RWPE1 (cell line): ENCODE results near the gene PARS2.

Source experiments
- CTCF ChIA-PET: fragments of 350-600 bp; sonication (Branson Sonifier 250); formaldehyde crosslinking; extraction: SDS; loops from one replicate; lab custom pipeline; 2021; lab: Yijun Ruan, JAX
- POLR2A ChIA-PET: fragments of 400-600 bp; formaldehyde crosslinking; extraction: SDS; loops from one replicate; lab custom pipeline; 2020; ENCODE audit warnings: antibody characterized with exemption; ENCODE audit not compliant: low non-redundant PET; lab: Yijun Ruan, JAX
- DNase-seq: peaks from one replicate; pipeline ENCODE4 v3.0.0; 2012; ENCODE audit warnings: low spot score
- H3K27ac ChIP-seq: fragments of 450-650 bp; 2 replicates; pipeline ENCODE4 v1.5.1; 2017
- TF ChIP-seq, protein P1 (sequence below): fragments of 450-650 bp; conservative IDR thresholded peaks from 2 replicates; pipeline ENCODE4 v1.5.1; 2017; ENCODE audit warnings: low read depth, mild to moderate bottlenecking

PARS2 gene

DNA sequence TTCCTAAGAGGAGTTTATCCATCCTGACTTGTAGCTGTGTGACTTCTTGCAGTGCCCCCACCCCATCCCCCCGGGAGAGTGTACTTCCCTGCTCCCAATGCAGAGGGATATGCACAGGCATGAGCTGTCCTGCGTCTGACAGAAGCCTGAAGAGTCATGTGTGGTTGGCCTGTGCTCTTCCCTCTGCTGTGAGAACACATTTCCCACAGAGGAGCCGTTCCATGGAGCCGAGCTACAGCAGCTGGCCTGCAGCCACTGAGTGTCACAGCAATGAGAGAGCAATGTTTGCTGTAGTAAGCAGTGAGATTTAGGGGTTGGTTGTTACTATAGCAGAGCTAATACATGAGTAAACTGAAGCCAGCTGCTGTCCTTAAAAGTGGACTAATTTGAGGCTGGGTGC lies 22.0 kb downstream of the PARS2 start:
- TF ChIP-seq, protein P1, sequence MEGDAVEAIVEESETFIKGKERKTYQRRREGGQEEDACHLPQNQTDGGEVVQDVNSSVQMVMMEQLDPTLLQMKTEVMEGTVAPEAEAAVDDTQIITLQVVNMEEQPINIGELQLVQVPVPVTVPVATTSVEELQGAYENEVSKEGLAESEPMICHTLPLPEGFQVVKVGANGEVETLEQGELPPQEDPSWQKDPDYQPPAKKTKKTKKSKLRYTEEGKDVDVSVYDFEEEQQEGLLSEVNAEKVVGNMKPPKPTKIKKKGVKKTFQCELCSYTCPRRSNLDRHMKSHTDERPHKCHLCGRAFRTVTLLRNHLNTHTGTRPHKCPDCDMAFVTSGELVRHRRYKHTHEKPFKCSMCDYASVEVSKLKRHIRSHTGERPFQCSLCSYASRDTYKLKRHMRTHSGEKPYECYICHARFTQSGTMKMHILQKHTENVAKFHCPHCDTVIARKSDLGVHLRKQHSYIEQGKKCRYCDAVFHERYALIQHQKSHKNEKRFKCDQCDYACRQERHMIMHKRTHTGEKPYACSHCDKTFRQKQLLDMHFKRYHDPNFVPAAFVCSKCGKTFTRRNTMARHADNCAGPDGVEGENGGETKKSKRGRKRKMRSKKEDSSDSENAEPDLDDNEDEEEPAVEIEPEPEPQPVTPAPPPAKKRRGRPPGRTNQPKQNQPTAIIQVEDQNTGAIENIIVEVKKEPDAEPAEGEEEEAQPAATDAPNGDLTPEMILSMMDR: no peak
- no peak for DNase-seq

DNA sequence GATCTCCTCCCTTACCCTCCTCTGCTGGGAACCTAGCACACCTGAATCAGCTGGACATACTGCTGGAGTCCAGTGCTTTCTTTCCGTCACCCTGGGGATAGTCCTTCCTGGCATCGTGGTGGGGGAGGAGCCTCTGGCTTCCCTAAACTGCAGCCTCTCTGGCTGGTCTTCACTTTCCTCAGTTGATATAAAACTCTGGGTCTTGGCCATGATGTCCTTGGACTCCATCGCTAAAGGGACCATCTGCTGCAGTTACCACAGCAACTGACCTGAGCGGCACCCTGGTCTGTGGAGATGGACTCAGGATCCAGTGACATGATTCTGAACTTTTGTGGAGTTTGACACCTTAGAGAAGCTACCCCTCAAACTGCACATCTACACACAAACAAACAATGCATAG lies 22.8 kb downstream of the PARS2 start:
- ChIA-PET CTCF (interaction anchor here (0.5 to 0.6 kb wide), 2 partner anchors 20 to 74 kb away, joined by 3 read pairs; no protein-coding TSS in a partner anchor), POLR2A (no interaction called here)
- DNase-seq: no peak
- no peak overlapping the region for H3K27ac ChIP-seq
- TF ChIP-seq, protein P1: no peak

More for the DNA sequence above, 22.0 kb downstream of the PARS2 start:
- no peak overlapping the region for H3K27ac ChIP-seq
- POLR2A ChIA-PET: no interaction called here
- CTCF ChIA-PET: interaction anchor here (0.5 to 0.6 kb wide), 2 partner anchors 21 to 73 kb away, joined by 3 read pairs; no protein-coding TSS in a partner anchor

DNA sequence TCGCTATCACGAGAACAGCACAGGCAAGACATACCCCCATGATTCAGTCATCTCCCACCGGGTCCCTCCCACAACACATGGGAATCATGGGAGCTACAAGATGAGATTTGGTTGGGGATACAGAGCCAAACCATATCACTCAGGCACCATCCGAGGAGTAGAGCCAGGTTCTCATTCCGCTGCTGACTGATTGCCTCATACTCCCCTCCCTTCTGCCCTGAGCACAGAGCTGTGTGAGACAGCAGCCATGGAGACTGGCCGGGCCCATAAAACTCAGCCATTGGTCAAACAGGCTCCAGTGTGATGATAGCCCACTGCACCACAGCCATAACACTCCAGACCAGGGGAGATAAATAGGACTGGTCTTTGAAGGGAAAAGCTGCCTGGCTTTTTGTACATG lies 26.1 kb downstream of the PARS2 start:
- TF ChIP-seq, protein P1: no peak
- ChIA-PET POLR2A (no interaction called here), CTCF (interaction anchor here (0.6 kb wide), 1 partner anchor 71 kb away, joined by 4 read pairs; no protein-coding TSS in a partner anchor)
- no peak overlapping the region for H3K27ac ChIP-seq
- no peak for DNase-seq

DNA sequence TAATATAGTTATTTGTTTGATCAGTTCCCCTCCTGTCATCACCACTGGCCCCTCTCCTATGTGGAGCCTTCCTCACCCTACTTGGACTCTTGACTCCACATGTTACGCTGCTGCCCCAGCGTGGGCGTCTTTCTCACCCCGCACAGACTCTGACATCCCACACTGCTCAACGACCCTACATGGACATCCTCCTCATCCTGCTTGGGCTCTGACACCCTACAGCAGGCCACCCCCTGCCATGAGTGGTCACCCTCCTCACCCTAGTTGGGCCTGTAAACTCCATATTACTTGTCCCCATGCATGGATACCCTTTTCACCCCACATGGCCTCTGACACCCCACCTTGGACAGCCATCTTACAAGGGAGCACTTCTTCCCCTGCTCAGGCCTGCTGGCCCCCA lies 27.6 kb downstream of the PARS2 start:
- TF ChIP-seq, protein P1: no peak
- DNase-seq: no peak
- POLR2A ChIA-PET: no interaction called here
- CTCF ChIA-PET: interaction anchor here (0.6 kb wide), 1 partner anchor 160 kb away, joined by 3 read pairs; no protein-coding TSS in a partner anchor
- H3K27ac ChIP-seq: no peak overlapping the region

DNA sequence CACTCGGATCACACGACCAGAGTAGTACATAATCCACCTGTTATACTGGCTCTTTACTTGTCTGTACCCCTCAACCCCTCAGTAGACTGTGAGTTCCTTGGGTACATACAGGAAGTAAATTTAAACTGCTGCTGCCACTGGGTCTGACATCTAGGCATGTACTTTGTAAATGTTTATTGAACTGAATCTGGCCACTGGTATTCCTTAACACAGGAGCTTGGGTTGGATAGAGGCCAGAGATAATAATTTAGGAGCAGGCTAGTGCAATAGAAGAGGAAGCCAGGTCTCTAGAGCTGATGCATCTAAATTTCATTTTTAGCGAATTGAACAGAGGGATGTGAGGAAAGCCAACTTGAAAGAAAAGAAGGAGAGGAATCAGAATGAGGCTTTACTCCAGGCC lies 36.3 kb downstream of the PARS2 start:
- H3K27ac ChIP-seq: no peak overlapping the region
- CTCF ChIA-PET: no interaction called here
- TF ChIP-seq, protein P1: no peak
- DNase-seq: no peak
- POLR2A ChIA-PET: no interaction called here

DNA sequence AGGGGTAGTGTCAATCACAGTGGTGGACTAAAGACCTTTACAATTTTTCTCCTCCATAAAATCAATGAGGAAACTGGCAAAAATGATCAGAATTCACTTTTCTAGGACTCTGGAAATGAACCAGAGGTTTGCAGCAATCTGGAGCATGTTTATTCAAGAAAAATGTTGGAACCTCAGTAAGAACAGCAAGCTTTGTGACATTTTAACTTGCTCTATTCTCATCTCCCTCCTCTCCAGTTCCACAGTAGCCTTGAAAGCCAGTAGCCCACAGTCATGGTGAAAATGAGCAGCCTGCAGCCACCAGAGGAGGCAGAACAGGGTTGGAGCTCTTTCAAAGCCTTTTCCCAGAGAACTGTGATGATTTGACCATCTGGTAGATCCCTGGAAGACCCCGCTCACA lies 39.6 kb downstream of the PARS2 start:
- DNase-seq: no peak
- ChIA-PET POLR2A (no interaction called here), CTCF (no interaction called here)
- TF ChIP-seq, protein P1: no peak
- H3K27ac ChIP-seq: no peak overlapping the region
